Activated T-cell treated with anti-CD3 and anti-CD28 coated beads, Interleukin-2, amount 50 U/mL, for 48 hours (primary cell): ENCODE data around the gene MTCH1.
A peak's percentile ranks its signal among the peaks of the same experiment; 100 is the strongest.

Experiments
- DNase-seq, 2 experiments: peaks; one replicate each; pipeline ENCODE4 v3.0.0-alpha.2; 2020

Gene MTCH1

GRCh38 chr6:36989264-36989663 lies 3.3 kb upstream of the MTCH1 start:
- no peak for DNase-seq

- DNase-seq: no peak
Measured at GRCh38 chr6:36986704-36987047, 680 bp upstream of the MTCH1 start.

- peak in 1 of 2 experiments; percentile 39 for DNase-seq
Measured at GRCh38 chr6:36985417-36985807, 584 bp downstream of the MTCH1 start.

GRCh38 chr6:36984581-36985416 lies 1.2 kb downstream of the MTCH1 start:
- DNase-seq: peak; percentile 73 to 75

- no peak for DNase-seq
Measured at GRCh38 chr6:36983538-36983937, 2.5 kb downstream of the MTCH1 start.

GRCh38 chr6:36980876-36981619 lies 4.9 kb downstream of the MTCH1 start:
- no peak for DNase-seq

GRCh38 chr6:36980129-36980528 lies 5.9 kb downstream of the MTCH1 start:
- no peak for DNase-seq

GRCh38 chr6:36979347-36979742 lies 6.7 kb downstream of the MTCH1 start:
- DNase-seq: no peak

GRCh38 chr6:36978421-36979346 lies 7.3 kb downstream of the MTCH1 start:
- DNase-seq: no peak

GRCh38 chr6:36977470-36977941 lies 8.5 kb downstream of the MTCH1 start:
- no peak for DNase-seq

- DNase-seq: no peak
Measured at GRCh38 chr6:36976931-36977330, 9.1 kb downstream of the MTCH1 start.

GRCh38 chr6:36976509-36976908 lies 9.5 kb downstream of the MTCH1 start:
- DNase-seq: no peak

GRCh38 chr6:36976007-36976264 lies 10.1 kb downstream of the MTCH1 start:
- no peak for DNase-seq

- DNase-seq: no peak
Measured at GRCh38 chr6:36975231-36976006, 10.6 kb downstream of the MTCH1 start.

GRCh38 chr6:36973647-36974046 lies 12.3 kb downstream of the MTCH1 start:
- no peak for DNase-seq

- DNase-seq: no peak
Measured at GRCh38 chr6:36973190-36973589, 12.8 kb downstream of the MTCH1 start.

- DNase-seq: no peak
Measured at GRCh38 chr6:36971921-36972673, 13.9 kb downstream of the MTCH1 start.

- no peak for DNase-seq
Measured at GRCh38 chr6:36970892-36971842, 14.8 kb downstream of the MTCH1 start.

- DNase-seq: no peak
Measured at GRCh38 chr6:36969988-36970891, 15.8 kb downstream of the MTCH1 start.
